RWPE2 (cell line): ENCODE data around the gene NRM.
"Not testable (repeated sequence)": the region's sequence is repeated elsewhere in the genome, so short reads cannot be mapped to it uniquely, and the experiment has no call there.

Source experiments
- ATAC-seq: fragments of 200-7000 bp; cut with Tn5 transposase; 3 replicates; pipeline ENCODE4 v1.9.1; 2021; ENCODE audit warnings: low read depth
- DNase-seq: peaks from one replicate; pipeline ENCODE4 v3.0.0-alpha.2; 2020; ENCODE audit warnings: low spot score
- H3K27ac ChIP-seq: fragments of 450-650 bp; 2 replicates; pipeline ENCODE4 v1.5.1; 2017; ENCODE audit warnings: mild to moderate bottlenecking; ENCODE audit not compliant: poor library complexity, severe bottlenecking
- H3K27me3 ChIP-seq: fragments of 250-450 bp; sonication (Bioruptor Pico); 2 replicates; pipeline ENCODE4 v1.5.1; 2021; ENCODE audit warnings: mild to moderate bottlenecking, moderate library complexity; ENCODE audit not compliant: insufficient read depth, poor library complexity, severe bottlenecking
- H3K36me3 ChIP-seq: fragments of 250-450 bp; sonication (Bioruptor Pico); 2 replicates; pipeline ENCODE4 v1.5.1; 2020; ENCODE audit warnings: low read depth, mild to moderate bottlenecking, moderate library complexity
- H3K4me1 ChIP-seq: fragments of 250-450 bp; sonication (Bioruptor Pico); 2 replicates; pipeline ENCODE4 v1.5.1; 2021; ENCODE audit warnings: mild to moderate bottlenecking, moderate library complexity; ENCODE audit not compliant: insufficient read depth, poor library complexity, severe bottlenecking
- H3K4me3 ChIP-seq: fragments of 250-450 bp; sonication (Bioruptor Pico); 2 replicates; pipeline ENCODE4 v1.5.1; 2021; ENCODE audit warnings: mild to moderate bottlenecking, moderate library complexity; ENCODE audit not compliant: severe bottlenecking
- H3K9me3 ChIP-seq: fragments of 250-450 bp; sonication (Bioruptor Pico); 2 replicates; pipeline ENCODE4 v1.5.1; 2021; ENCODE audit warnings: mild to moderate bottlenecking, moderate library complexity; ENCODE audit not compliant: severe bottlenecking
- CTCF ChIP-seq: fragments of 450-650 bp; IDR thresholded peaks from one replicate; pipeline ENCODE4 v1.5.1; 2017; ENCODE audit warnings: mild to moderate bottlenecking, moderate library complexity; ENCODE audit not compliant: poor library complexity, severe bottlenecking

Gene NRM

GRCh38 chr6:30678964-30679726, 11.6 kb downstream of the NRM start:
- peak; percentile 35; the same call in 2 of the 3 replicates for ATAC-seq
- Histone ChIP-seq H3K9me3 (no peaks in the 10 kb centered on the region), H3K36me3 (peaks cover 73% of the 10 kb centered on the region), H3K27me3 (no peaks in the 10 kb centered on the region), H3K4me3 (no peak overlapping the region), H3K27ac (peak overlapping the region; percentile 95), H3K4me1 (peaks cover 18% of the 10 kb centered on the region)
- TF ChIP-seq CTCF: peak; percentile 90
- no peak for DNase-seq

- H3K36me3 ChIP-seq: peaks cover 56% of the 10 kb centered on the region
- ATAC-seq: no peak
- H3K27me3 ChIP-seq: no peaks in the 10 kb centered on the region
- no peak overlapping the region for H3K27ac ChIP-seq
- H3K4me1 ChIP-seq: peaks cover 14% of the 10 kb centered on the region
- TF ChIP-seq CTCF: no peak
- H3K4me3 ChIP-seq: no peak overlapping the region
- no peaks in the 10 kb centered on the region for H3K9me3 ChIP-seq
- no peak for DNase-seq
Measured at GRCh38 chr6:30676660-30677285, 14.0 kb downstream of the NRM start.

DNA sequence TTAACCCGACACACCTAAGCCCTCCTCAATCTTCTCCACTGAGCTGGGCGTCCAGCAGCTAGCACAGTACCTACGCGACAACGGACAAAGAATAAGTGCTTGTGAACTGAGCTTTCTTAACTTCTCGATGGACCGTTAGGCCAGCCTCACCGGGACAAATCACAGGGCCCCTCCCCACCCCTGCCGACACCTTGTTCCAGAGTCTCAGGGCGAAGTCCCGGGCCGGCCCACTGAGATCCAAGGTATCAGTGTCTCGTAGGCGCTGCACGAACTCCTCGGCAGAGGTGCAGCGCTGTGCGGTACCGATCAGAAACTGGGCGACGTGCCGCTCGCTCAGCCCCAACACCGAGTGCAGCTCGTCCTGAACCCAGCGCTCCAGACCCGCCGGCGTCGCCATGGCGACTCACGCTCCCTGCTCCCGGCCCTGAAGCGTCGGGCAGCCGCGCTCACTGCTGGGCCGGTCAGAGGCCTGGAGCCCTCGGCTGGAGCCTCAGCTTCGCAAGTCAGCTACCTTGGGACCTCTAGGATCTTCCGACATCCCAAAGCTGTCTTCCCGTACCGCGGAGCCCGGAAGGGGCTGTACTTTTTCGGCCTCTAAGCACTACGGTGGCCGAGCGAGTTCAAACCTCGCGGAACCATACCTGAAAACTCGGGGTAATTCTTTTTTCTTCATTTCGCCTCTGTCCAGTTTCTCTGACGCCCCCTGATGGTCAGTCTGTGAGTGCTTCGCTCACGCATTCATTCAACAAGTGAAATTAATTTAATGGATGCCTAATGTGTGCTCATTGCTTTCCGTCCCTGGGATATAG, 18.1 kb downstream of the NRM start, which contains the start of gene DHX16:
DHX16 (minus strand) TSS at position 562 of the 809 bp plus-strand sequence; CDS start at position 397, 165 bp downstream.
- Histone ChIP-seq H3K4me1 (peaks cover 4% of the 10 kb centered on the region), H3K27ac (peak within 1 kb of the TSS; percentile 44), H3K27me3 (no peaks in the 10 kb centered on the region), H3K9me3 (no peaks in the 10 kb centered on the region), H3K36me3 (peaks cover 45% of the 10 kb centered on the region), H3K4me3 (peak within 1 kb of the TSS; percentile 76)
- ATAC-seq: peak; percentile 77
- peak; percentile 95 for DNase-seq
- peak; percentile 96 for TF ChIP-seq CTCF

- TF ChIP-seq CTCF: no peak
- H3K9me3 ChIP-seq: no peaks in the 10 kb centered on the region
- H3K4me1 ChIP-seq: peaks cover 4% of the 10 kb centered on the region
- ATAC-seq: no peak
- H3K27me3 ChIP-seq: no peaks in the 10 kb centered on the region
- H3K4me3 ChIP-seq: no peak overlapping the region
- H3K27ac ChIP-seq: no peak overlapping the region
- peaks cover 43% of the 10 kb centered on the region for H3K36me3 ChIP-seq
- no peak for DNase-seq
Measured at GRCh38 chr6:30670760-30671527, 19.8 kb downstream of the NRM start.

DNA sequence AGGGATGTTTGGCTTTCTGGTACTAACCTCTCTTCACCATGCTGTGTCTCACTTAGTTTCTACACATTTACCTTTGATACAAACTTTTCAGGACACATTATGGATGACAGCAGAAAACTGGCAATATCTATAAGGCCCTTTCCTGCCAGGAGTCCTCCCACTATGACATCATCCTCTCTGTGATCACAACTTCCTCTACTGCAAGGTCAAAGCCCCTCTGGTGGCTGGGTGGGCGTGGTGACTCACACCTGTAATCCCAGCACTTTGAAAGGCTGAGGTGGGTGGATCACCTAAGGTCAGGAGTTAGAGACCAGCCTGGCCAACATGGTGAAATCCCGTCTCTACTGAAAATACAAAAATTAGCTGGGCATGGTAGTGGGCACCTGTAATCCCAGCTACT, 24.5 kb downstream of the NRM start:
- peaks cover 88% of the 10 kb centered on the region for H3K36me3 ChIP-seq
- DNase-seq, ATAC-seq, H3K4me1 ChIP-seq, H3K27me3 ChIP-seq, H3K9me3 ChIP-seq, H3K4me3 ChIP-seq, H3K27ac ChIP-seq: not testable (repeated sequence)
